OCI-M2 (cell line): ENCODE measurements around the gene NBPF26.
"Not testable (repeated sequence)": the region's sequence is repeated elsewhere in the genome, so short reads cannot be mapped to it uniquely, and the experiment has no call there.

Experiments
- DNase-seq: peaks from one replicate; lab custom pipeline; 2025; ENCODE audit not compliant: unreplicated experiment; lab: John Stamatoyannopoulos, UW

NBPF26 gene

GRCh38 chr1:120723715-120724402, at the start of gene NBPF26:
Gene NBPF26, plus strand, starts transcription at chr1:120723945.
- not testable (repeated sequence) for DNase-seq

GRCh38 chr1:120680106-120680819, 43.5 kb upstream of the NBPF26 start:
- DNase-seq = not testable (repeated sequence)

- not testable (repeated sequence) for DNase-seq
These were observed 42.8 kb upstream of the NBPF26 start for GRCh38 chr1:120680938-120681337.

- not testable (repeated sequence) for DNase-seq
These were observed 39.3 kb upstream of the NBPF26 start for GRCh38 chr1:120684397-120684796.

GRCh38 chr1:120685622-120686021, 38.1 kb upstream of the NBPF26 start:
- not testable (repeated sequence) for DNase-seq

- not testable (repeated sequence) for DNase-seq
These were observed 36.5 kb upstream of the NBPF26 start for GRCh38 chr1:120687250-120687649.

- DNase-seq = not testable (repeated sequence)
These were observed 22.8 kb upstream of the NBPF26 start for GRCh38 chr1:120700807-120701562.

GRCh38 chr1:120723358-120723714, 409 bp upstream of the NBPF26 start:
- DNase-seq = not testable (repeated sequence)

GRCh38 chr1:120724507-120724906, 762 bp downstream of the NBPF26 start:
- not testable (repeated sequence) for DNase-seq

- not testable (repeated sequence) for DNase-seq
These were observed 5.1 kb downstream of the NBPF26 start for GRCh38 chr1:120728811-120729210.

- DNase-seq = not testable (repeated sequence)
These were observed 45.3 kb downstream of the NBPF26 start for GRCh38 chr1:120769090-120769489.

- DNase-seq = not testable (repeated sequence)
These were observed 81.7 kb downstream of the NBPF26 start for GRCh38 chr1:120805452-120805851.

GRCh38 chr1:120811822-120812221, 88.1 kb downstream of the NBPF26 start:
- not testable (repeated sequence) for DNase-seq

GRCh38 chr1:120825051-120825450, 101.3 kb downstream of the NBPF26 start:
- DNase-seq = not testable (repeated sequence)

GRCh38 chr1:120826623-120827022, 102.9 kb downstream of the NBPF26 start:
- DNase-seq = not testable (repeated sequence)

GRCh38 chr1:120844186-120844944, 120.6 kb downstream of the NBPF26 start:
- DNase-seq = not testable (repeated sequence)

GRCh38 chr1:120844945-120845330, 121.2 kb downstream of the NBPF26 start:
- DNase-seq = not testable (repeated sequence)

- DNase-seq = not testable (repeated sequence)
These were observed 125.9 kb downstream of the NBPF26 start for GRCh38 chr1:120849400-120850286.

GRCh38 chr1:120850287-120850536, 126.5 kb downstream of the NBPF26 start:
- DNase-seq = not testable (repeated sequence)
